Dendritic cell treated with granulocyte-macrophage colony-stimulating factor and Interleukin-4, amounts not matched to agents 40 ng/mL and 50 ng/mL, for 4 days (primary cell): ENCODE data around the gene ARL3.
A peak's percentile ranks its signal among the peaks of the same experiment; 100 is the strongest.
"Not testable (repeated sequence)": the region's sequence is repeated elsewhere in the genome, so short reads cannot be mapped to it uniquely, and the experiment has no call there.

ENCODE experiments used
- H3K27ac Mint-ChIP-seq: one replicate; pipeline ENCODE4 v1.8.0; 2022; ENCODE audit warnings: mild to moderate bottlenecking, mixed read lengths
- H3K27me3 Mint-ChIP-seq: one replicate; pipeline ENCODE4 v1.8.0; 2022; ENCODE audit warnings: mild to moderate bottlenecking, mixed read lengths
- H3K36me3 Mint-ChIP-seq: one replicate; pipeline ENCODE4 v1.8.0; 2022; ENCODE audit warnings: low read depth, mixed read lengths
- H3K4me1 Mint-ChIP-seq: one replicate; pipeline ENCODE4 v1.8.0; 2022; ENCODE audit warnings: low read depth, mixed read lengths
- H3K4me3 Mint-ChIP-seq: one replicate; pipeline ENCODE4 v1.8.0; 2022; ENCODE audit warnings: mild to moderate bottlenecking, moderate library complexity, mixed read lengths
- H3K9me3 Mint-ChIP-seq: one replicate; pipeline ENCODE4 v1.8.0; 2022; ENCODE audit warnings: mixed read lengths
- intact Hi-C: fragments of 100-400 bp; cut with micrococcal nuclease; formaldehyde crosslinking; loops from one replicate; pipeline ENCODE4 v1.15.0; 2022

The ARL3 gene

GRCh38 chr10:102705531-102705930 lies 8.7 kb downstream of the ARL3 start:
- Mint-ChIP-seq H3K9me3 (no peaks in the 10 kb centered on the region), H3K4me3 (no peak overlapping the region), H3K4me1 (peaks cover 24% of the 10 kb centered on the region), H3K27me3 (no peaks in the 10 kb centered on the region), H3K27ac (peak overlapping the region; percentile 71), H3K36me3 (peaks cover 9% of the 10 kb centered on the region)
- intact Hi-C loops: no loop called here

GRCh38 chr10:102704915-102705314 lies 9.3 kb downstream of the ARL3 start:
- Mint-ChIP-seq H3K9me3 (no peaks in the 10 kb centered on the region), H3K4me3 (peak overlapping the region; percentile 23), H3K36me3 (peaks cover 10% of the 10 kb centered on the region), H3K4me1 (peaks cover 24% of the 10 kb centered on the region), H3K27ac (peak overlapping the region; percentile 71), H3K27me3 (no peaks in the 10 kb centered on the region)
- intact Hi-C loops: no loop called here

GRCh38 chr10:102702742-102703141 lies 11.5 kb downstream of the ARL3 start:
- Mint-ChIP-seq H3K36me3 (peaks cover 32% of the 10 kb centered on the region), H3K9me3 (no peaks in the 10 kb centered on the region), H3K4me1 (peaks cover 27% of the 10 kb centered on the region), H3K27me3 (no peaks in the 10 kb centered on the region), H3K27ac (no peak overlapping the region), H3K4me3 (no peak overlapping the region)
- intact Hi-C loops: no loop called here

- H3K36me3 Mint-ChIP-seq: peaks cover 39% of the 10 kb centered on the region
- H3K4me1 Mint-ChIP-seq: peaks cover 27% of the 10 kb centered on the region
- intact Hi-C loops: no loop called here
- H3K4me3 Mint-ChIP-seq: no peak overlapping the region
- H3K9me3 Mint-ChIP-seq: no peaks in the 10 kb centered on the region
- H3K27ac Mint-ChIP-seq: no peak overlapping the region
- H3K27me3 Mint-ChIP-seq: no peaks in the 10 kb centered on the region
These were observed 12.4 kb downstream of the ARL3 start for GRCh38 chr10:102701796-102702195.

- Mint-ChIP-seq H3K27ac (peak overlapping the region; percentile 61), H3K27me3 (no peaks in the 10 kb centered on the region), H3K4me1 (peaks cover 27% of the 10 kb centered on the region), H3K36me3 (peaks cover 44% of the 10 kb centered on the region), H3K4me3 (no peak overlapping the region), H3K9me3 (no peaks in the 10 kb centered on the region)
- intact Hi-C loops: no loop called here
These were observed 12.9 kb downstream of the ARL3 start for GRCh38 chr10:102701272-102701671.

- peaks cover 17% of the 10 kb centered on the region for H3K4me1 Mint-ChIP-seq
- no peak overlapping the region for H3K27ac Mint-ChIP-seq
- no peak overlapping the region for H3K4me3 Mint-ChIP-seq
- H3K9me3 Mint-ChIP-seq: no peaks in the 10 kb centered on the region
- H3K36me3 Mint-ChIP-seq: peaks cover 59% of the 10 kb centered on the region
- intact Hi-C loops: no loop called here
- H3K27me3 Mint-ChIP-seq: no peaks in the 10 kb centered on the region
These were observed 15.3 kb downstream of the ARL3 start for GRCh38 chr10:102698894-102699293.

GRCh38 chr10:102696736-102697135 lies 17.5 kb downstream of the ARL3 start:
- H3K9me3 Mint-ChIP-seq: no peaks in the 10 kb centered on the region
- peaks cover 59% of the 10 kb centered on the region for H3K36me3 Mint-ChIP-seq
- no peak overlapping the region for H3K4me3 Mint-ChIP-seq
- no peak overlapping the region for H3K27ac Mint-ChIP-seq
- H3K27me3 Mint-ChIP-seq: no peaks in the 10 kb centered on the region
- intact Hi-C loops: no loop called here
- peaks cover 17% of the 10 kb centered on the region for H3K4me1 Mint-ChIP-seq

GRCh38 chr10:102695401-102695800 lies 18.8 kb downstream of the ARL3 start:
- H3K27me3 Mint-ChIP-seq, H3K27ac Mint-ChIP-seq, H3K4me1 Mint-ChIP-seq, H3K4me3 Mint-ChIP-seq, H3K9me3 Mint-ChIP-seq, intact Hi-C loops: not testable (repeated sequence)
- H3K36me3 Mint-ChIP-seq: peaks cover 59% of the 10 kb centered on the region

GRCh38 chr10:102691285-102692066 lies 22.7 kb downstream of the ARL3 start:
- Mint-ChIP-seq H3K4me1 (no peaks in the 10 kb centered on the region), H3K27me3 (no peaks in the 10 kb centered on the region), H3K36me3 (peaks cover 42% of the 10 kb centered on the region), H3K9me3 (no peaks in the 10 kb centered on the region), H3K27ac (no peak overlapping the region), H3K4me3 (no peak overlapping the region)
- intact Hi-C loops: no loop called here

- Mint-ChIP-seq H3K9me3 (no peaks in the 10 kb centered on the region), H3K36me3 (peaks cover 59% of the 10 kb centered on the region), H3K27ac (peak overlapping the region; percentile 39), H3K4me3 (no peak overlapping the region), H3K4me1 (peaks cover 18% of the 10 kb centered on the region), H3K27me3 (no peaks in the 10 kb centered on the region)
- intact Hi-C loops: no loop called here
These were observed 30.5 kb downstream of the ARL3 start for GRCh38 chr10:102683736-102684135.

- H3K36me3 Mint-ChIP-seq: peaks cover 59% of the 10 kb centered on the region
- no peak overlapping the region for H3K27ac Mint-ChIP-seq
- intact Hi-C loops: no loop called here
These were observed 31.2 kb downstream of the ARL3 start for GRCh38 chr10:102682981-102683380.

GRCh38 chr10:102682416-102682815 lies 31.8 kb downstream of the ARL3 start:
- no peak overlapping the region for H3K27ac Mint-ChIP-seq
- intact Hi-C loops: no loop called here
- no peak overlapping the region for H3K4me3 Mint-ChIP-seq

More at GRCh38 chr10:102682981-102683380, 31.2 kb downstream of the ARL3 start:
- no peak overlapping the region for H3K4me3 Mint-ChIP-seq
- no peaks in the 10 kb centered on the region for H3K9me3 Mint-ChIP-seq
- H3K4me1 Mint-ChIP-seq: peaks cover 25% of the 10 kb centered on the region
- no peaks in the 10 kb centered on the region for H3K27me3 Mint-ChIP-seq

GRCh38 chr10:102681696-102682095 lies 32.5 kb downstream of the ARL3 start:
- peaks cover 50% of the 10 kb centered on the region for H3K36me3 Mint-ChIP-seq
- H3K9me3 Mint-ChIP-seq: no peaks in the 10 kb centered on the region
- H3K4me3 Mint-ChIP-seq: no peak overlapping the region
- peaks cover 38% of the 10 kb centered on the region for H3K4me1 Mint-ChIP-seq
- intact Hi-C loops: no loop called here
- H3K27me3 Mint-ChIP-seq: no peaks in the 10 kb centered on the region
- H3K27ac Mint-ChIP-seq: no peak overlapping the region

More at GRCh38 chr10:102682416-102682815, 31.8 kb downstream of the ARL3 start:
- H3K27me3 Mint-ChIP-seq: no peaks in the 10 kb centered on the region
- peaks cover 53% of the 10 kb centered on the region for H3K36me3 Mint-ChIP-seq
- H3K4me1 Mint-ChIP-seq: peaks cover 31% of the 10 kb centered on the region
- H3K9me3 Mint-ChIP-seq: no peaks in the 10 kb centered on the region

- peaks cover 40% of the 10 kb centered on the region for H3K36me3 Mint-ChIP-seq
- peaks cover 54% of the 10 kb centered on the region for H3K4me1 Mint-ChIP-seq
- no peaks in the 10 kb centered on the region for H3K27me3 Mint-ChIP-seq
- H3K9me3 Mint-ChIP-seq: no peaks in the 10 kb centered on the region
- intact Hi-C loops: loop anchor here (2.0 kb wide), 1 partner anchor 33 kb away; no protein-coding TSS in a partner anchor
- H3K4me3 Mint-ChIP-seq: no peak overlapping the region
- H3K27ac Mint-ChIP-seq: no peak overlapping the region
These were observed 34.6 kb downstream of the ARL3 start for GRCh38 chr10:102679596-102679995.
